Prostate gland (tissue), 2 donors: Measurements from ENCODE around the gene TXNL4B.

Experiments
- CTCF ChIP-seq, 4 experiments: fragments of 200-600 bp in 2 of 4; fragments of 450-650 bp in 2 of 4; sonication (generic) in 2 of 4; IDR thresholded peaks; 1 replicate in 3 of 4; 2 replicates in 1 of 4; pipeline ENCODE4 v1.5.1; 2016 to 2019; ENCODE audit warnings: antibody characterized with exemption in 4 of 4, mild to moderate bottlenecking in 2 of 4, moderate library complexity in 2 of 4
- POLR2A ChIP-seq: fragments of 450-650 bp; IDR thresholded peaks from one replicate; pipeline ENCODE4 v1.6.1; 2016; ENCODE audit warnings: antibody characterized with exemption, mild to moderate bottlenecking
- POLR2AphosphoS5 ChIP-seq: sonication (generic); formaldehyde crosslinking; IDR thresholded peaks from one replicate; pipeline ENCODE4 v1.6.1; 2017; ENCODE audit warnings: antibody characterized with exemption

- TF ChIP-seq CTCF (IDR thresholded peaks at IDR 0.05) (no peak), POLR2A (no peak), POLR2AphosphoS5 (no peak)
Observed at GRCh38 chr16:72083778-72084404, 9.5 kb downstream of the TXNL4B start.
